ENCODE results near the gene ATF3.

Gene ATF3

DNA sequence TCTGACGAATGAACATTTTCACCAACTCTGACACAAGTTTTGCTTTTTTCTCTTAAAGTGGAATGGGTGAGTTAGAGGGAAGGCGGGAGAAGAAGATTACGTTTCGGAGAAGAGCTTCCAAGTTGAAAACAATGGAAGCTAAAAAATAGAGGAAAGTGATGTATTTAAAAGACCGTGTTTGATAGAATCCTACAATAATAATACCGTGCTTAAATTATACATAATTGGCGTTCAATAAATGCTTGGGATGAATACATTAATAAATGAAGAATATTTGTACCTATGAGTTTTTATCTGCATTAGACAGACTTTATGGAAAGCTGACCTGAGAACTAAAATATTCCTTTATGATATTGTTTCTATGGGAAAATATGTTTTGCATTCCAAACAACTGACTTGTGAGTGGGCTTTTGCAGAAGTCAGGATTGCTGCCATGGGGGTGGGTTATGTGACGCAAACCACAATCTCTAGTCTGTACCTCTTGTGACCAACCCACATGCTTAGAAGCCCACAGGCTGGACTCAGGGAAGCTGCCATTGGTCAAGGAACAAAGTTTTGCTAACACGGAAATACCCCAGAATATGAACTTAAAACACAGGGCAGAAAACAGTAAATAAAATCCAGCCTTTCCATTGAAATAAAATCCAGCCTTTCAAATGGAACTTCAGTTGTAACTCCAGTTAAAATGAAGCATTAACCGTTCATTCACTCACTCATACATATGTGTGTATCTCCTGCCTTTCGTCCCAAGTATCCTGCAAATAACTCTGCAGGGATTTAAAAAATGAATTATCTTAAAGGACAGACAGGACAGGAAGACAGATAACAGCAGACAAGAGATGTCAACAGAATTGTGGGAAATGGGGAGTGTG lies 21.3 kb upstream of the ATF3 start:
- peak; percentile 83 for DNase-seq

DNA sequence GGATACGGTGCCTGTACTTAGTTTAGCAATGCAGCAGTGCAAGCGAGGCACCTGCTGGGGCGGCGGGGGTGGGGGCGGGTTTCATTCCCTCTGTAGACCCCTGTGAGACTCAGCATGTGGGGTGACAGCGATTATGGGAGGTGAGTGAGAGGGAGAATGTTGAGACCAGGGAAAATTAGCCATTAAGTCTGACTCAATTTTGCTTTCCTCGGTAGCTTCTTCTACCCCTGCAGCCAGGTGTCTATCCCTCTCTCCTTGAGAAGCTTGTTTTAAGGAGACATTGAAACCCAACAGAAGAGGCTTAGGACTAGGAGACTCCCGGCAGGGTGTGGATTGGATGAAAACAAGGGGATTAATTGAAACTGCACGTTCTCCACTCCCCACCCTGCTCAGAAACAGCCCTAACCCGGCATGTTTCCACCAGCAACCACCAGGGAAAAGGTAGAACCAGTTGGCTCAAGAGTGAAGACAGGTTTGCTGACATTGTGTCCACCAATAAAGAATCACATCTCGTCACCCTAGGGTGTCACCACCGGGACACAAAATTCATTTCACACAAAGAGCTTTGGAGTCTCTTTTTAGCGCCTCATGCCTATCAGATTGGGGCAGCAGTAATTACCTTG lies 20.6 kb upstream of the ATF3 start:
- no peak for DNase-seq

DNA sequence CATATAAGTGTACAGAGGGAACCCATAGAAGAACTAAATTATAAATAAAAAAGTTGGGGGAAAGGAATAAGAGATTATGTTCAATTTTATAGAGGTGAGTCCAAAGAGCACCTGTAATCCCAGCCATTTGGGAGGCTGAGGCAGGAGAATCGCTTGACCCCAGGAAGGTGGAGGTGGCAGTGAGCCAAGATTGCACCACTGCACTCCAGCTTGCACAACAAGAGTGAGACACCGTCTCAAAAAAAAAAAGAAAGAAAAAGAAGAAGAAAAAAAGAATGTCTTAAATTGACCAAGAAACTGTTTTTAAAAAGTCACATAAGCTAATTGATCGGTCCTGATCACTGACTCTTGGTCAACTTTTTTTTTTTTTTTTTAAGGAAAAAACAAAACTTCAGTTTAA lies 19.1 kb upstream of the ATF3 start:
- no peak for DNase-seq

DNA sequence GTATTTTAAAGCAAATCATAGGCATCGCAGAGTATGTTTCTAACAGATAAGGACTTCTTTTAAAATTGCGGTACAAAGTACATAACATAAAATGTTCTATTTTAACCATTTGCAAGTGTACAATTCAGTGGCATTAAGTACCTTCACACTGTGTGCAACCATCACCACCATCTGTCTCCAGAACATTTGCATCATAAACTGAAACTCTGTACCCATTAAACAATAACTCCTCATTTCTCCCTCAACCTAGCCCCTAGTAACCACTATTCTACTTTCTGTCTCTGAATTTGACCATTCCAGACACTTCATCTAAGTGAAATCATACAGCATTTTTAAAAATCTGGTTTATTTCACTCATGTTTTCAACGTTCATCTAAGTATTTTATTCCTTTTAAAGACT lies 16.6 kb upstream of the ATF3 start:
- no peak for DNase-seq

DNA sequence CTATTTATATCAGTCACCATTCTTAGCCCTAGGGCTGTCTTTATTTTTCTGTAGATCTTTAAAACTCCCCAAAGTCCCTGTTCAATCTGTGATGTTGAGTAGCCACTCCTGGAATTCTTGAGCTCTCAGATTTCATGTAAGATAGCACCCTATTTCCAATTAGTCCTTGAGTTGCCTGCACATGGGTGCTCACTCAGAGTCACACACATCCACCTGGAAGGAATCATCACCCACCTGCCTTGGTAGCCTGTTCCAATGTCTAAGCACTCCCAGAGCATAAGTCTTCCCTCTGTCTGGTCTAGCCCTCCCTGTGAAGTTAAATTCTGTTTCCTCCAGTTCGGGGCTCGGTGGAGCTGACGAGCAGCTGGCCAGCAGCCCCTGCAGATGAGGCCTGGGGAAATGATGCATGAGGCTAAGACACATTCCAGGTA lies 14.7 kb upstream of the ATF3 start:
- DNase-seq = no peak

DNA sequence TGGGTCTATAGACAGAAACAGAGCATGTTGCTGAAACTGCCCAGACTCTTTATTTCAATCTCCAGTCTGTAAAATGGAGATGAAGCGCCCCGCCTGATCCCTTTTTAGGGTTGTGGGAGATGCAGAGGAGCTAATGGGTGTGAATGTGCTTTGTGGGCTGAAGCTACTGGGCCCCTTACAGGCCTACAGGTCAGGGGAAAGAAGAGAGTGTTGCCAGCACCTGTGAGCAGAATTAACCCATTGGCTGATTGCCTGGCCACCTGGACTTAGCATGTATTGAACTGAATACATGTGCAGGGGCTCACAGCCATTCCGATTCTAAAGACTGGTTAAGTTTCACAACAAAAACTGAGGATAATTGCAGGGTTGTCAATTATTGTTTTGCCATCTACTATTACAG lies 13.9 kb upstream of the ATF3 start:
- no peak for DNase-seq

DNA sequence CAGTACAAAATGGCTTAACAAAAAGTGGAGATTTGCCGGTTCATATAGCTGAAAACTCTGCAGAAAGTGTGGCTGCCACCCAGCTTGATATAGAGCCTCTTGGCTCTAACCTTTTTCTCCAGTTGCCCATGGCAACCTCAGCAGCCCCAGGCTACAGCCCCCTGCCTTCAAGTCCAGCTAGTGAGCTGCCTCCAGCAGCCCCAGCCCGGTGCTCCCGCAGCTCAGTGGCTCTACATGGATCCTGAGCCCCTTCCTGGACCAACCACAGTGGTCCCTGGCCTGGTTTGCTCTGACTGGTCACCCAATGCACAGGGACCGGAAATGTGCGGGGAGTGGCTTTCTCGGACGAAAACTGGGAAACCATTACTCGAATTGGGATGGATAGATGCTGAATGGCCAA lies 13.3 kb upstream of the ATF3 start:
- DNase-seq = no peak

DNA sequence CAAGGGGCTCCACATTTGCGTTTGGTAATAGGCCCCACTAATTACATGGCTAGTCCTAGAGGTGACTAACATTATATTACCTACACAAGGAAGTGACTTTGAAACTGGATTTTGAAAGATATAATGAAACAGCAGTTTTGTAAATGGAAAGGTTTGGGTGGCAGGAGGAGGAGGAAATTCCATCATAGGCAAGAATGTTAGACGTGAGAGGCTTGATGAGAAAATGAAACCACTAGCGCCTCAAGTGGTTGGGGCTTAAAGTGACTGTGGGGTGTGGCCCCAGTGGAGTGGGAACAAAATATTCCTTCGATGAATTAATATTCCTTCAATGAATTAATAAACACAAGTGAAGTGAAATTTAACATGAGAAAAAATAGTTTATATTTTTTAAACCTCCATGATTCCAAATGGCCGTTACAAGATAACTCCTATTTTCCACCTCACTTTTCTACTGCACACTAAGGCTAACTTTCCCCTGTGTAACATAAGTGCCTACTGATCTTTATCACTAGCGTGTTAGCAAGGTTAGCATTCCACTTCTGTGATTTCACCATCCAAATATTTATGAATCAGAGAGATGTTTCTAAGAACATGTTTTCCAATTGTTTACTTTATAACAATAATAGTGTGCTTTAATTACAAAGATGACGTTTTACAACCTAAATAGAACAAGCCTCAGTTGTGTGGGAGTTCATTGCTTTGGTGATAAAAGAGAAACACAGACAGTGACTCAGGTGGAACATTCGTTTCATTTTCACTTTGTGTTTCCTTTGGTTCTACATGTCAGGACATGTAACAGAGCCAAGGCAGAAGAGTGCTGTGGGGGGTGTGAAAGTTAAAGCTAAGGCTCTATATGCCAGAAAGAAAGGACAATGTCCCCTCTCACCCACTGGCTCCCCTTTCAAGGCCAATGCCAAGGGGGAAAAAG lies 12.5 kb upstream of the ATF3 start:
- DNase-seq = peak; percentile 92

DNA sequence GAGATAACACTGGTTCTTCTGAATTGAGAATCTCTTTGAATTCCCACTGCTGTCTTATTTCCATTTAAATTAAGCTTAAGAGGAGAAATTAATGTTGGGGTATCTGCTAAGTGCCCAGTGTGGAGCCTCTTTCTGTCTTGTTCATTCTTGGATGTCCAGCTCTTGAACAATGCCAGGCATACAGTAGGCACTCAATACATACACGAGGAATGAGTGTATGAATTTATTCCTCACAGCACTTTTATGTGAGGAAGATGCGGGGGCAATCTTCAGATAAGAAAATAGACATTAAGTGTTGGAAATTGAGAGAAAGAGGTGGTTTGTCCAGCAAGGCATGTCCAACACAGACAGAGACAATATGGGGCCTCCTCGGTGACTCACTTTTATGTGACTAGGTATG lies 11.8 kb upstream of the ATF3 start:
- DNase-seq = no peak

DNA sequence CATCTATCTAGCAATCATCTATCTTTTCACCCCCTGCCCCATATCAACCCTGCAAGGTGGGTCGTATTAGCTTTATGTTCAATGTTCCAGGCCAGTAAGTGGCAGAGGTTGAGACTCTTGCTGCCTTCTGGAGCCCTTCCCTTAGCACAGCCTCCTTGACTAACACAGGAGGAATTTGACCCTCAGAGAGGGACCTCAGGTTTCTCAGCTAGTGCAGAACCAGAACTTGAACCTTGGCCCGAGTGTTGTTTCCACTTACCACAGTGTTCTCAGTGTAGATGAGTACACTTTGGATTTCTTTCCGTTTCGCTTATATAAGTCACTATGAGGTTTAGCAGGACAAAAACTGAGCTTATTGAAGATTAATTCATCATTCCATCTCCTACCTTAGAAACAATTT lies 11.1 kb upstream of the ATF3 start:
- no peak for DNase-seq

DNA sequence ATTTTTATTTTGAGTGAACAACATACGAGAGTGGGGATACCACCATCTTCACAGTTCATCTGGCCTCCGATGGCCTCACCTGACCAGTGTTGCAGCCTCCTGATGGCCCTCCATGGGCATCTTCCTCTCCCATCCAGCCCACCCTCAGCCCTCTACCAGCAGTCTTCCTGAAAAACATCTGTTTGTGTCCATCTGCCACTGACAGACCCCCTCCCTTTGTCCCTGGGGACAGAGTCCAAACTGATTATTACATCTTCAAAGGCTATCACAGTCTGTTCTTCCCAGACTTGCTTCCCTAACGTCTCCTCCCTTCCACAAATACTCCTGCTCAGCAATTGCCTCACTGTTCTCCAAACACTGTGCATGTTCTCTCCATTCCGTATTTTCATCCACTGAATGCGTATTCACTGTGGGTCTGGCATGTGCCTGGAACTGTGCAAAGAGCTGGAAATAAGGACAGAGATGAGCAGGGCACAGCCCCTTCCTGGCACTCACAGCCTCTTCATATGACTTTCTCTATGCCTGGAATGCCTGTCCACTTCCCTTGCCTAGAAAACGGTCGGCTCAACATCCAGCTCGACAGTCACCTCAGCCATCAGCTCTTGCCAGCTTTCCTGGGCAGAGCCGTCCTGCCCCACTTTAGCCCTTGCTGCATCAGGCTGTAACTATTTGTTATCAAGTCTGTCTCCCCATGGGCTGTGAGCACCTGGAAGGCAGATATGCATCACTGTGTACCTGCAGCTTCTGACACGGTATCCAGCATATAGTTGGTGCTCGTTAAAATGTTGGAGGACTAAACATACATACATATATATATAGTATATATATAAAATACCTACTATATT lies 8.3 kb upstream of the ATF3 start:
- no peak for DNase-seq

DNA sequence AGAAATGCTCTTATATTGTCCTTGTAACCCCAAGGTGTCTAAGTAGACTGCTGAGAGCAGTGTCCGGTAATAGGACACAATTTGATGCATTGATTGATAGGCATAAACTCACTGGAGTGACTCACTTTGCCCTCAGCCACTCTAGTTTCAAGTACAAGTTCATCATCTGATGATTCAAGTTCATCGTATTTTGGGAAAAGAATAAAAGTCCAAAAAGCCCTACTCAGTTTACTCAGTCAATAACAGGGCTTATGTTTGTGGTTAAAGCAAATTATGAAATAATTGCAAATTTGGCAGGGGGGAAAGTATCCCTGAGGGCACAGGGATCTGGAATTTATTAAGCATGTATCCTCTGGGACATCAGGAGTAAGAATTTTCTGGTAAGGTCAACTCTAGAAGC lies 7.6 kb upstream of the ATF3 start:
- DNase-seq = peak; percentile 31

DNA sequence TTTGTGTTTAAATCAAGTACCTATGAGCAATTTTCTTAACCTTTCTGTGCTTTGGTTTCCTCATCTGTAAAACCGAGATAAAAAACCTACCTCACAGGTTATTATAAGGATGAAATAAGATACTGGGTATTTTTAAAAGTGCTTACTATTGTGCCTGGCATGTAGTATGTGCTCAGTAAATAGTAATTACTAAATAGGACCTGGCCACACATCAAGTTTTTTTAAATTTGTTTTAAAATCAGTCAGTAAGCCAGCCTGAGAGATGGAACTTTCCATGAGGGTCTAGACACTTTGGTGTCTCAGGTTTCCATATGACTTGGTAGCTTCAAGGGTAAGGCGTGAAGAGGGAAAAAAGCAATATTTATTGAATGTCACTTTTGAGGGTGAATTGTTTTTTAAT lies 7.0 kb upstream of the ATF3 start:
- no peak for DNase-seq

DNA sequence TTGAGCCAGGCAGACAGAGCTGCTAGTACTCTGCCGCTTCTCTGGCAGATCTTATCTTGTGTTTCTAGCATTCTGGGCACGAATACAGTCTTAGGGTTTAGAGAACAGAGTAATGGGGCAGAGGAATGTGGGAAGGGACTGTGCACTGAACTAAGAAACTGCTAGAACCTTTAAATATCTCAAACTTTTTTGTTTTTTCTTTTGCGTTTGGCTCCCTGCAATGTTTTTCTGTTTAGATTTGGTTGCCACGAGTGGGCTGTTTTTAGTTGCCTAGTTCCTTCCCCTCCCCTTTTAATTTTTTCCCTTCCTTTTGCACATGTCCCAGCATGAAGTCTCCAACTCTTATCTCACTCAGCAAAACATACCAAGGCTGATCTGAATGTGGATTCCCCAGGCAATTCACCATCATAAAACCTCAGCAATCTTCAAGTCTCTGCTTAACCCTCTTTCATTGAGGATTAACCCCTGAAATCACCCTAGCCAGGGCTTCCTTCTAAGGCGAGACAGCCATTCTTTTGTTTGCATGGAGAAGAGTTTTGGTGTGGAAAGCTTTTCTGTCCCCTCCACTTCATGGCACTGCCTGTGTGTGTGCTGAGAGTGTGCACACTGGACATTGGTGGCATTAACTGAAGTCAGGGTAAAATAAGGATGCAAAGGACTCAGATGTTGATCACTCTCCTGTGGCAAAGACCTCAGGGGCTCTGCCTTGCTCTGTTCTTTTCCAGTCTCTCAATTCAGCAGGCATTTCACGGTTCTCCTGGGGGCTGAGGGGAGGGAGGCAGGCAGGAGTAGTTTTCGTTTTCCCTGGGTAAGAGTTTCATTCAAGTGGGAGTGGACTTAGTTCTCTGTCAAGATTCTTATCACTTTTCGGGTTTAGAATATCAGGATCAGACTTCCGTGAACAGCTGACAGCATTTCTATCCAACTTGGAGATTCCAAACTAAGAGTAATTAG lies 2.8 kb upstream of the ATF3 start:
- DNase-seq = no peak

DNA sequence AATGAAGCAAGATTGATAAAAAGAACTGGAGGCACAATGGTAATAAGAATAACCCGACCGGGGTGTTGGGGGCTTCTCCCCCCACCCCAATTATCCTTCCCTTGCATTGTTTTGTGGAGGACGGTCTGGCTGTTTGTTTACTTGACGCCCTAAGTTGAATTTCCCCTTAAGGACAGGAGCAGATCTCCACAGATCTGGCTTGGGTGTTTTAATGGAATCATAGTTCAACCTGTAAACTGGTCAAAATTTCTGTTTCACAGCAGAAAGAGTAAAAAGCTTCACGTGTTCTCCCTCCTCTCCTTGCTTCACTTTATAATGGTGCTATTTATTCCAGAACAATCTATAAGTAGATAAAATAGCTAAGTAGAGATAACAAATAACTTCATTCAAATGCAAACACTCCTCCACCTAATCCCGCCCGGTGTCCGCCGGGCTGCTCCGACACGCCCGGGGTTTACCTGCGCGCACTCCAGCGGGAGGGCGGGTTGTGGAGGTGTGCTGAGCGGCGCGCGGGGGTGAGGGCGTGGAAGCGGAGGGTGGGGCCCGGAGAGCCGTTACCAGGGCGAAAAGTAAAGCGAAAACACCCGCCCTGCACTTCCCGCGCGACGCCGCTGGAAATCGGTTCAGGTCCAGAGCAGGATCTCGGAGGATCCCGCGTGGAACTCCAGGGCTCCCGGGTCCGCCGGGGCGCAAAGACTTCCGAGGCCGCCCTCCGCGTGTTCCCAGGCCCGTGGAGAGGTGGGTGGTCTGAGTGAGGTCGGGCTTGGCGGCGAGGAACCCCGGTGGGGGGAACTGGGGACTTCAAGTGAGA lies 2.0 kb upstream of the ATF3 start:
- no peak for DNase-seq

DNA sequence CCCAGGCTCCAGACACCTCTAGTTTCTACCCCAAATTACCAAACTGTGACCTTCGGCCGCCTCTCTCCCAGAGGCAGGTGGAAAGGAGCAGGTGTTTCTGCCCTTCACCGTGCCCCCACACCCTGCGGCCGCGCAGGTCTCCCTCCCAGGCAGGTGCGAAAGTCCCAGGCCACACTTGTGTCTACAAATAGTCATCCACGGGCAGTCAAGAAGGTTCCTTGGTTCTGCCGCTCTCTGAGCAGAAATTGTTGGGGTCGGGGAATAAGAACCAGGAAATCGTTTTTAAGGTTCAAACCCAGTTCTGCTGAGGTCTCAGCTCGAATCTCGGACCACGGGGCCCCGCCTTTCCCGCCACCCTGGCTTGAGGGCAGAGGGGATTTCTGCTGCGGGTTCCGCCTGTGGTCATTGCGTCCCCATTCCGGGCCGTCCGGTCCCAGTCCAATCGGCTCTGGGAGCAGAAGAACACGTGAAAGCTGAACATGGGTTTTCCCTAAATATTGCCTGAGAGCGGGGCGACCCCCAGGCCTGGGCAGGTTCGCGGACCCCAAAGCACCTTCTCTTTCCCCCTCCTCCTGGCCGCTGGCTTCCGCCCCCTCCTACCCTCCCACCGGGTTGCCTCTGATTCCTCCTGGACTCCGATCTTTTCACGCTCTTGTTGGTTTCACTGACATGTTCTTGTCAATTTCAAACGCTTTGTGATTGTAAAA lies 1.2 kb upstream of the ATF3 start:
- no peak for DNase-seq

DNA sequence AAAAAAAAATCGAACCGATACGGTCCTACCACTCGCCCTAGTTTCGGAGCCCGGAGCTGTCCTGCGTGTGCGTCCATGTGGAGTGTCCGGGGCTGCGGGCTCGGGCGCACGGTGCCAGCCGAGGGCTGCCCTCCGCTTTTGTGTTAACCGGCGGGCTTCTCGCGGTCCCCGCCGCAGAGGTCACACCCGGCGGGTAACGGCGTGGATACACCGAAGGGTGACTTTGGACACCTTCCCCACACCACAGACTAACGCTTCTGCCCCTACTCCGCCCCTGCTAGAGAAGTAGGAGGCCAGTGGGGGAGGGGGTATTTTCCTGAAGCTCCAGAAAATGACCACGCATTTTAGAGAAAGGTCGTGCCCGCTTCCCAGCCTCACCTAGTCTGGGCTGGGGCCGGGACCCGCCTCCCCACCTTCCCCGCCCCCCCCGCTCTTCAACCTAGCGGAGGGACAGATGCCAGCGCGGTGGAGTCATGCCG lies 609 bp upstream of the ATF3 start:
- no peak for DNase-seq

DNA sequence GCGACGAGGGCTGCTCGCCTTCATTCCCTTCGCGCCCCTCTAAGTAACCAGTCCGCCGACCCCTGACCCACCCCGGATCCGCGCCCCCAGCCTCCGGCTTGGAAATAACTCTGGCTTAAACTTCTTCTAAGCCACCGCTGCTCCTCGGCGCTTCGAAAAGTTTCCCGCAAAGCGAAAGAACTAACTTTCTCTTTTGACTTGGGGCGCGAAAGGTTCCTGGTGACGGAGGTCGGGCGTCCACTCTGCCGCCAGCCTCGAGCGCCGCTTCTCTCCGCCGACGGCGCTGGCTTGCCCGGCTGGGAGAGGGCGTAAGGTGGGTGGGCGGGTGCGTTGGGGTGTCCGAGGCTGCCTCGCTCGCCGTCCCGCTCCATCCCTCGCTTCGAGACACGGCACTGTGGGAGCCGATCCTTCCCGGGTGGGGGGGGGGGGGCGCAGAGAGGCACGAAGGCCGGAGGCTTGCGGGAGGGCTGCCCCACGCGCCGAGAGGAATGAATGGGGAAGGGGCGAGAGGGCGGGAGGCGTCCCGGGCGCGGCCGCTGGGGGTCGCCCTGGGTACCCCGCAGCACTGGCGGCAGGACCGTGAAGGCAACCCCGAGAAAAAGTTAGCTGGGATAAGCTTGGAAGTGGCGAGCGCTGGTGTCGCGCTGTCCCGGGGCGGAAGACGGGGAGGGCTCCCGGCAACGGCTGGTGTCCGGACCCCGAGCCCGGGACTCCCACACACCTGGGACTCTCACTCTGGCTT lies 569 bp downstream of the ATF3 start:
- peak; percentile 62 for DNase-seq

Measured in fibroblast of skin of right biceps (primary cell).